ENCODE results near the gene ALDH2. TPM values are rescaled to one million over a fixed set of nuclear protein-coding genes. Genes with fewer than 3 reads are reported as not detected.

ALDH2 gene
- total and polyA plus RNA-seq, 2 of the 8 experiments (the other 6 are each of a cell fraction or from before 2014, with no cell fraction given), result 25.4 to 43.8 TPM

DNA sequence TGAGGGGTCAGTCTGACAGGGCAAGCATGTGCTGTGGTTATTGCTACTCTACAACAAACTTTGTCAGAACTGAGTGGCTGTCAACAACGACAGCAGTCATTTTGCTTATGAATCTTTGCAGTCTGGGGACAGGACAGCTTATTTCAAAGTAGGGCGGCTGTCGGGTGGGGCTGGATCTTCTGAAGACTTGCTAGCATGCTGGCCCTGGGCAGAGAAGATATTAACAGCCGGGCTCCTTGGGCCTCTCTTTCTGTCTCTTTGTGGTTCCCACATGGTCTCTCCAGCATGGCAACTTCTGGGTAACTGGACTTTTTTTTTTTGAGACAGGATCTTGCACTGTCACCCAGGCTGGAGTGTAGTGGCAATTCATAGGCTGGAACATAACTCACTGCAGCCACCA, 33.9 kb upstream of the ALDH2 start (continued):
- TF ChIP-seq, protein P1, sequence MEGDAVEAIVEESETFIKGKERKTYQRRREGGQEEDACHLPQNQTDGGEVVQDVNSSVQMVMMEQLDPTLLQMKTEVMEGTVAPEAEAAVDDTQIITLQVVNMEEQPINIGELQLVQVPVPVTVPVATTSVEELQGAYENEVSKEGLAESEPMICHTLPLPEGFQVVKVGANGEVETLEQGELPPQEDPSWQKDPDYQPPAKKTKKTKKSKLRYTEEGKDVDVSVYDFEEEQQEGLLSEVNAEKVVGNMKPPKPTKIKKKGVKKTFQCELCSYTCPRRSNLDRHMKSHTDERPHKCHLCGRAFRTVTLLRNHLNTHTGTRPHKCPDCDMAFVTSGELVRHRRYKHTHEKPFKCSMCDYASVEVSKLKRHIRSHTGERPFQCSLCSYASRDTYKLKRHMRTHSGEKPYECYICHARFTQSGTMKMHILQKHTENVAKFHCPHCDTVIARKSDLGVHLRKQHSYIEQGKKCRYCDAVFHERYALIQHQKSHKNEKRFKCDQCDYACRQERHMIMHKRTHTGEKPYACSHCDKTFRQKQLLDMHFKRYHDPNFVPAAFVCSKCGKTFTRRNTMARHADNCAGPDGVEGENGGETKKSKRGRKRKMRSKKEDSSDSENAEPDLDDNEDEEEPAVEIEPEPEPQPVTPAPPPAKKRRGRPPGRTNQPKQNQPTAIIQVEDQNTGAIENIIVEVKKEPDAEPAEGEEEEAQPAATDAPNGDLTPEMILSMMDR (IDR thresholded peaks at IDR 0.05; ENCODE audit: control extremely low read depth in 1 of 3, insufficient read depth in 1 of 3, low read depth in 1 of 3, low read length in 3 of 3), result no peak
- TF ChIP-seq RNF2 (IDR thresholded peaks at IDR 0.05; ENCODE audit: borderline replicate concordance, low read depth, low read length, missing control alignments, poor library complexity, severe bottlenecking), result no peak
